Psoas muscle (tissue), 8 donors: ENCODE results near the gene SRXN1. TPM values are rescaled to one million over a fixed set of nuclear protein-coding genes. Genes with fewer than 3 reads are reported as not detected.

ENCODE experiments used
- ATAC-seq, 4 donors: fragments of 200-7000 bp; cut with Tn5 transposase; one replicate each; pipeline ENCODE4 v1.9.1; 2020; ENCODE audit warnings: moderate library complexity in 3 of 4, mild to moderate bottlenecking in 2 of 4
- DNase-seq, 2 donors: peaks; one replicate each; pipeline ENCODE4 v3.0.0-alpha.2; 2020
- H3K27ac ChIP-seq: fragments of 200-600 bp; one replicate; pipeline ENCODE4 v1.8.0; 2022
- H3K27me3 ChIP-seq, 3 donors: fragments of 200-600 bp in 1 of 3; one replicate each; pipeline versions ENCODE4 v1.6.1 to v1.8.0; 2013 to 2022; ENCODE audit warnings: low read length in 2 of 3, mild to moderate bottlenecking in 2 of 3, moderate library complexity in 1 of 3; ENCODE audit not compliant: insufficient read depth in 3 of 3
- H3K36me3 ChIP-seq, 2 donors: fragments of 200-600 bp in 1 of 2; one replicate each; pipeline versions ENCODE4 v1.6.1 to v1.8.0; 2013 to 2022; ENCODE audit warnings: low read depth in 1 of 2, mild to moderate bottlenecking in 1 of 2, moderate library complexity in 1 of 2; ENCODE audit not compliant: insufficient read depth in 1 of 2
- H3K4me1 ChIP-seq: fragments of 200-600 bp; one replicate; pipeline ENCODE4 v1.8.0; 2022
- H3K4me3 ChIP-seq: fragments of 200-600 bp; one replicate; pipeline ENCODE4 v1.8.0; 2022; ENCODE audit warnings: mild to moderate bottlenecking
- H3K9me3 ChIP-seq: fragments of 200-600 bp; one replicate; pipeline ENCODE4 v1.8.0; 2022
- WGBS, 3 donors: extraction: QIAGEN DNeasy Blood & Tissue Kit; methylation state at CpG; one replicate each; pipeline versions ENCODE4 v1.1.6 to v1.1.7; 2013; 5-methylcytosine and 5-hydroxymethylcytosine counted together
- intact Hi-C, 2 donors: fragments of 100-400 bp; cut with DNase I; formaldehyde crosslinking; loops; one replicate each; pipeline versions ENCODE4 v1.11.0 to v1.14.2; 2022
- polyA plus RNA-seq, 3 donors: library from polyadenylated mRNA; stranded (reverse); fragments of 200-250 nt; gene quantifications; one replicate each; pipeline ENCODE4 v1.2.3, GENCODE V29; 2013
- total RNA-seq, 4 donors: library from RNA; stranded (reverse); fragmentation: NEBNext Ultra II Directional in 2 of 4; extraction: Animal tissue kit (Norgen Biotek cat#: 25700) in 2 of 4; gene quantifications; one replicate each; pipeline versions ENCODE4 v1.2.1 to v1.2.4, GENCODE V29; 2021 to 2023
- TF ChIP-seq, protein P1 (sequence below): fragments of 200-600 bp; IDR thresholded peaks from one replicate; pipeline ENCODE4 v1.8.0; 2022; ENCODE audit warnings: antibody characterized with exemption
- donor health status: healthy with polysubstance abuse.
- donor health status: DM: no; HTN: no; CAD: no; lungs with moderate emphysema.
- donor health status: Bipolar disorder and iron deficiency.
- donor health status: healthy.
- donor health status: DM: yes; HTN: yes; CAD: no.
- donor health status: DM: no; HTN: no; CAD: no.
- donor health status: DM: no; HTN: no; CAD: no.
- donor health status: DM: yes; HTN: yes; CAD: no.

Gene SRXN1
- total and polyA plus RNA-seq, 7 donors, result 30.7 to 172 (median 69.6) TPM

GRCh38 chr20:677957-678356 lies 25.0 kb upstream of the SRXN1 start:
- H3K9me3 ChIP-seq, result no peaks in the 10 kb centered on the region
- TF ChIP-seq, protein P1, sequence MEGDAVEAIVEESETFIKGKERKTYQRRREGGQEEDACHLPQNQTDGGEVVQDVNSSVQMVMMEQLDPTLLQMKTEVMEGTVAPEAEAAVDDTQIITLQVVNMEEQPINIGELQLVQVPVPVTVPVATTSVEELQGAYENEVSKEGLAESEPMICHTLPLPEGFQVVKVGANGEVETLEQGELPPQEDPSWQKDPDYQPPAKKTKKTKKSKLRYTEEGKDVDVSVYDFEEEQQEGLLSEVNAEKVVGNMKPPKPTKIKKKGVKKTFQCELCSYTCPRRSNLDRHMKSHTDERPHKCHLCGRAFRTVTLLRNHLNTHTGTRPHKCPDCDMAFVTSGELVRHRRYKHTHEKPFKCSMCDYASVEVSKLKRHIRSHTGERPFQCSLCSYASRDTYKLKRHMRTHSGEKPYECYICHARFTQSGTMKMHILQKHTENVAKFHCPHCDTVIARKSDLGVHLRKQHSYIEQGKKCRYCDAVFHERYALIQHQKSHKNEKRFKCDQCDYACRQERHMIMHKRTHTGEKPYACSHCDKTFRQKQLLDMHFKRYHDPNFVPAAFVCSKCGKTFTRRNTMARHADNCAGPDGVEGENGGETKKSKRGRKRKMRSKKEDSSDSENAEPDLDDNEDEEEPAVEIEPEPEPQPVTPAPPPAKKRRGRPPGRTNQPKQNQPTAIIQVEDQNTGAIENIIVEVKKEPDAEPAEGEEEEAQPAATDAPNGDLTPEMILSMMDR, result no peak
- H3K27ac ChIP-seq, result no peak overlapping the region
- peaks cover 14% of the 10 kb centered on the region for H3K4me1 ChIP-seq
- no peak overlapping the region for H3K4me3 ChIP-seq
- DNase-seq (no peak), ATAC-seq (no peak)
- intact Hi-C loops, result no loop called here
- H3K36me3 ChIP-seq, result no peaks in the 10 kb centered on the region
- peaks cover 3 to 59% (median 3%) of the 10 kb centered on the region in 3 donors for H3K27me3 ChIP-seq
- WGBS, 3 donors, result 86 to 91% (median 87%) methylated on average over 5 of the region's 5 CpGs

- Histone ChIP-seq H3K27ac (no peak overlapping the region), H3K27me3 (peaks cover 3 to 52% (median 3%) of the 10 kb centered on the region in 3 donors), H3K36me3 (no peaks in the 10 kb centered on the region), H3K4me1 (peaks cover 14% of the 10 kb centered on the region), H3K4me3 (no peak overlapping the region), H3K9me3 (no peaks in the 10 kb centered on the region)
- DNase-seq (no peak), ATAC-seq (no peak)
- intact Hi-C loops, result no loop called here
- TF ChIP-seq, protein P1, result no peak
- WGBS, 3 donors, result 57 to 61% (median 59%) methylated on average over 3 of the region's 3 CpGs
These were observed 24.0 kb upstream of the SRXN1 start for GRCh38 chr20:676967-677366.

GRCh38 chr20:676315-676937 lies 23.4 kb upstream of the SRXN1 start:
- TF ChIP-seq, protein P1, result no peak
- 1 to 3% (median 2%) methylated on average over 23 to 24 of the region's 24 CpGs for WGBS, 3 donors
- DNase-seq (no peak), ATAC-seq (no peak)
- peaks cover 14% of the 10 kb centered on the region for H3K4me1 ChIP-seq
- H3K9me3 ChIP-seq, result no peaks in the 10 kb centered on the region
- H3K4me3 ChIP-seq, result no peak overlapping the region
- no peak overlapping the region for H3K27ac ChIP-seq
- H3K27me3 ChIP-seq, result peaks cover 3 to 48% (median 4%) of the 10 kb centered on the region in 3 donors
- intact Hi-C loops, result no loop called here
- no peaks in the 10 kb centered on the region for H3K36me3 ChIP-seq

- H3K27me3 ChIP-seq, result peaks cover 3 to 45% (median 5%) of the 10 kb centered on the region in 3 donors
- peaks cover 14% of the 10 kb centered on the region for H3K4me1 ChIP-seq
- TF ChIP-seq, protein P1, result no peak
- no peaks in the 10 kb centered on the region for H3K36me3 ChIP-seq
- no peaks in the 10 kb centered on the region for H3K9me3 ChIP-seq
- no peak within 1 kb of the TSS for H3K27ac ChIP-seq
- peak; percentile 97 to 99 (median 98) for ATAC-seq
- intact Hi-C loops, result no loop called here
- DNase-seq, result peak; percentile 84 to 91
- 1% methylated on average over 47 to 69 of the region's 69 CpGs for WGBS, 3 donors
- H3K4me3 ChIP-seq, result peak within 1 kb of the TSS; percentile 41
These were observed 22.7 kb upstream of the SRXN1 start, which contains the start of gene SCRT2 for GRCh38 chr20:675453-676314. TSS of gene SCRT2 (minus strand) at chr20:675802. CDS start at chr20:675601, 201 bp downstream.
